Stimulated activated CD4-positive, alpha-beta T cell treated with anti-CD3 and anti-CD28 coated beads, Interleukin-4, amount 100 ng/mL, for 4 hours (primary cell): ENCODE measurements around the gene RNASEH2B.

Experiments used
- DNase-seq, 2 experiments: peaks; one replicate each; pipeline ENCODE4 v3.0.0-alpha.2; 2020

RNASEH2B gene

GRCh38 chr13:51000061-51000460 lies 90.5 kb downstream of the RNASEH2B start:
- DNase-seq = no peak

DNA sequence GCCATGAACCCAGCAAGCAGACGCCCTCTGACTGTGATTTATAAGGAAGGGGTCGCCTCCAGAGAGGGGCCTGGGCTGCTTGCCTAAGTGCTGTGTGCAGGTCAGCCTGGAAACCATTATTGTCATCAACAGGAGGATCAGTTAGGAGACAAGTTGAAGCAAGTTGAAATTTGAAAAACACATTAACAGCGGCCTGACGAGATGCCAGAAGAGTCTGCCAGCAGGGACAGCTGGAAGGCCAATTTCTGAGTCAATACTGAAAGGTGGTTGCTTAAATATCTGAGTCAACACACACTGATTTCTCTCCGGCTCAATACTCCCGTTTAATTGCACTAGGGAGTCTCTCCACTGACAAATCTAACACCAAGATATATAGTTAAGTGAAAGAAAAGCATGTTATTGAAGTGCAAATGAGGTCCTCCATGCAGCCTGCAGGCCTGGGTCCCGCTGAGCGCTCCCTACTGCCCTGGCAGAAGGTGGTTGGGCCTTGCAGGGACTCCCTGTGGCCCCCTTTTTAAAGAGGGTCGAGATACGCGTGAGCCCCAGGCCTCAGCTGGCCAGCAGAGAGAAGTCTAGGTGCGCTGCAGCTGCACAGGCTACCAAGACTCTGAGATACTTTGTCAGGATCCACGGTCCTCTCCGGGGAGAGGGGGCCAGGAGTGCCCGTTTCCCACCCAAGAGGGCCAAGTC lies 91.1 kb downstream of the RNASEH2B start:
- no peak for DNase-seq

GRCh38 chr13:51001335-51001734 lies 91.7 kb downstream of the RNASEH2B start:
- DNase-seq = no peak

GRCh38 chr13:51002736-51003135 lies 93.1 kb downstream of the RNASEH2B start:
- DNase-seq = no peak

DNA sequence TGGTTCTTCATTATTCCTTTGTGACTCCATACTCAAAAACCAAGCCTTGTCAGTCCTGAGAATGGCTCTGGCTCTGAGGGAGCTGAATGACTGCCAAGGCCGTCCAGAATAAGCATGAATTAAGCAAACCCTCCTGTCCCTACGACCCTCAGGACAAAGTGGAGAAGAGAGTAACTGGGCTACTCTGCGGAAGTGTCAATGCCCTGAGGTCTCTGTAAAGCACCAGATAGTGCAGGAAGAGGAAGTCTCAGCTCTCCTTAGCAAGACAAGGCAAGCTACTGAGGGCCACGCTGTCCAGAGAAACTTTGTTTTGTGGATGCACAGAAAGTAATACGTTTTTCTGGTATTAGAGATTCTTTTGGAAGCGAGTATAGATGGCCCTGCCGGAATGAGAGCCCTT lies 94.1 kb downstream of the RNASEH2B start:
- DNase-seq = no peak

GRCh38 chr13:51004111-51004865 lies 94.7 kb downstream of the RNASEH2B start:
- no peak for DNase-seq

DNA sequence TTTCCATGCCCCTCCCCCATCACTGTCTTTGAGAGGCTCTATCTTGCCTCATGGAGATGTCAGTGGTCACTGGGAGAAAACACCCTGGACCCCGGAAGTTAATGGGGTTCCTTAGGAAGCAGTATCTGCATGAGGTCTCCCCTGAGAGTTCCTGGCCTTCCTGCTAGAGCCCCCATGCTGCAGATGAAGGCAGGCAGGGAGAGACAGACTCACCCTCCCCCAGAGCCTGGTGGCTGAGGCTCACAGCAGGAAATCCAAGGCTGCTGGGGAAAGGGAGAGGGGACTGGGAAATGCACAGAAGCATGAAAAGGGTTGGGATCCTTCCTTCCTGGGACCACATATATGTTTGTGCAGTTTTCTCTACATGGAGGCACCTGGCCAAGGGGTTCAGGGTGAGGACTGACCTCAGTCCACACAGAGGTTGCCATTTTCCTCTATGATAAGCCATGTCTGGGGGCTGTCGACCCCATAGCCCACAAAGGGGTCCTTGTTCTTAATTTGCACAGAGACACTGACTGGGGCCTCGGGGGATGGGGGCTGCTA lies 95.4 kb downstream of the RNASEH2B start:
- DNase-seq = no peak

DNA sequence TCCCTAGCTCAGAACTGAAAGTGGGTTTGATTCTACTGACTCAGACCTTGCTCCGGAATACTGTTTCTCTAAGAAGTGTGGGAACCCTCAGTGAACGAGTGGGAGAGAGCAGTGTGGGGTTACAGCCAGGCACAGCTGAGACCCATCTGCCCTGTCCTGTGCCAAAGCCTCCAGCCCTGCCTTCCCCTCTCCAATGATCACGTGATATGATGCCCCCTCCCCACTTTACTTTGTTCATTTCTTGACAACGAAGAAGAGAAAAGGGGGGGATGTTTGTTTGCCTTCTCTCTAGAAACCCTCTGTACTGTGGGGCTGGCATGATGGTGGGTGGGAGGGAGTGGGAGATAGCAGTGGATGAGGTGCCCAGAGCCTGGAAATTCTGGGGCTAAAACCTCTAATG lies 96.0 kb downstream of the RNASEH2B start:
- no peak for DNase-seq
